T-helper 9 cell (primary cell): ENCODE results near the gene LSAMP.
"Not testable (repeated sequence)": the region's sequence is repeated elsewhere in the genome, so short reads cannot be mapped to it uniquely, and the experiment has no call there.

Experiments used
- DNase-seq: peaks from one replicate; pipeline ENCODE4 v3.0.0-alpha.2; 2020

LSAMP gene

GRCh38 chr3:116233711-116234357, 211.5 kb downstream of the LSAMP start:
- DNase-seq = no peak

DNA sequence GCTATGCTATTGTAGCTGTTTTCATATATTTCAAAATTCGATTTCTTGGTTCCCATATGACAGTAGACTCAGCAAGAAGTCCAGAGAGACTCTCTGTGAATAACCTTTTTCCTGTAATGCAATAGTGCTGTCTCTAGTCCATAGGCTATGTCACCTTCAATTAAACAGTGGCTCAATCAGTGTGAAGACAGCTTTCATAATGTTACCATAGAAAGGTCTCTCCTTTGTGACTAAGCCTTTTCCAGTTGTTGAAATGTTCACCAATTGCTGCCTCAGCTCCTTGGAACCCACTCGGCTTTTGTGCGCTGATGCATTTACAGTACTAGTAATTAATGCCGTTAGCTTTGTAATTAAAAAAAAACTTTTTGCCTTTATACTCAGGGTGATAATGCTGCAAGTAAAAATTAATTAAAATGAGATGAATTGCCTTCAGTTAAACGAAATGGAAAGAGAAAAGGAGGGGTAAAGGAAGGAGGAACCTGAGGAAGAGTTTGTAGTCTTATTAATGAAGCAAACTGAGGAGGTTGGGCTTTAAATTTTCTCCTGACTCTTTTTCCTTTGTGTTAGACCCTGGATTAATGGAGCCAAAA, 214.8 kb downstream of the LSAMP start:
- DNase-seq = no peak

- no peak for DNase-seq
These were observed 219.0 kb downstream of the LSAMP start for GRCh38 chr3:116226266-116226665.

DNA sequence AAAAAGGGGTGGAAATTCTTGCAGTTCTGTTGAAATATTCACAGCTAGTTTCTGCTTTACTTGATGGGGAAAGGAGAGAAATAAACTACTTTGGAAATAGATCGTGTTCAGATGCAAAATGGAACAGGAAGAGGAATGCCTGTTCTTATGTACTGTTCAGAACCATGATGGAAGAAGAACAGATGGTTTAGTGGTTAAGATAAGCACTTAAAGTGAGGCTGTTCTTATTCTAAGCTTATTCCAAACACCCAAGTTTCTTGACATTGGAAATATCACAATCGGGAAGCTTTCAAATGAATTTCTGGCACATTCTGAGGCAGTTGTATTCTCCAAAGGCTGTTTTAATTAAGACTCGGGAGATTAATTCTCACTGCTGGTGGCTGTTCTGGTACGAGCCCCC, 228.5 kb downstream of the LSAMP start:
- DNase-seq = no peak

- DNase-seq = no peak
These were observed 233.4 kb downstream of the LSAMP start for GRCh38 chr3:116211901-116212300.

DNA sequence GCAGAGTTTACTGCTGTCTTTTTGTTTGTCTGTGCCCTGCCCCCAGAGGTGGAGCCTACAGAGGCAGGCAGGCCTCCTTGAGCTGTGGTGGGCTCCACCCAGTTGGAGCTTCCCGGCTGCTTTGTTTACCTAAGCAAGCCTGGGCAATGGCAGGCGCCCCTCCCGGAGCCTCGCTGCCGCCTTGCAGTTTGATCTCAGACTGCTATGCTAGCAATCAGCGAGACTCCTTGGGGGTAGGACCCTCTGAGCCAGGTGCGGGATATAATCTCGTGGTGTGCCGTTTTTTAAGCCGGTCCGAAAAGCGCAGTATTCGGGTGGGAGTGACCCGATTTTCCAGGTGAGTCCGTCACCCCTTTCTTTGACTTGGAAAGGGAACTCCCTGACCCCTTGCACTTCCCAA, 236.5 kb downstream of the LSAMP start:
- DNase-seq = not testable (repeated sequence)

DNA sequence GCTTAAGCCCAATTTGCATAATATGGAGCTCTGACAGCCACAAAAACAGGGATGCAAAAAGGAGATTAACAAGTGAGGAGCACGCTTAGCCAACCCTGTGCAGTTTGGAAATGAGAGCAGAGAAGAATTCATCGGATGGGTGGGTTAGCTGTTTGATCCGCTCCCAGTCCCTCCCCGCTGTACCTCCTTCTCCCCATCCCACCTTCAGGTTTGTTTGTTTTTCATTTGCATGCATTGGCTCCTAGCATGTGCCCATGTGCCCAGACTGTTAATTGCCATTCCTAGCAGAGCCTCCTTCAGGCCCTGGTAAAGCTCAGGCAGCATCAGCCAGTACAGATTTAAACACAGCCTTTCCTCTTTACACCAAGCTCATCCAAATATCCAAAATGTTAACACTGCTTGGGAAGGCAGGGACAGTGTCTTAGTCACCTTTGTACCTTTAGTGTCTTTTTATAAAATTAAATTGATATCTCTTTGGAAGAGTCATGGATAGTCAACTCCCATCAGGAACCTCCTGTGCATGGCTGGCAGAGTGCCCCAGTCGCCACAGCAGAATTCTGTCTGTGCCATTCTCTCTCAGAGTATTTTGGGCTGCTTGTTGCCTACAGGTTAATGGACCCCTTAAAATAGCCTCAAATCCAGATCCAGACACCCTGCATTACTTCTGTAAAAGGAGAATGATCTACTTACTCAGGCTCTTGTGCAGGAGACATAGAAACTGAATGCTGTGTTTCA, 244.2 kb downstream of the LSAMP start:
- no peak for DNase-seq

GRCh38 chr3:116199063-116199462, 246.2 kb downstream of the LSAMP start:
- DNase-seq = no peak

DNA sequence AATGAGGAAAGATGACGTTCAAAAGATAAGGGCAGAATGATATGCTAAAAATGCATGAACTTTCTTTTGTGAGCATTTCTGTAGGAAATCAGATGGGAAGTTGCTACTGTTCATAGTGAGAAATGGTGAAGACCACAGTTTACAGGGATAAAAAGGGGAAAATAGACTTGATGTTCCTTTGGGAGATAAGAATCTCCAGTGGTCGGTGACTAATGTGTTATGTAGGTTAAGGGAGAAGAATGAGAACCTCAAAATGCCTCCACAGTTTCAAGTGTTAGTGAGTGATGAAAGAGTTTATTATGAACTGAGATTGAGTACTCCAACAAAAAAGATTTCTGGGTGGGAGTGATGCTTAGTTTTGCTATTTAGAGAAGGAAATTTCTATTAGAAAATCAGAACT, 247.2 kb downstream of the LSAMP start:
- DNase-seq = no peak

DNA sequence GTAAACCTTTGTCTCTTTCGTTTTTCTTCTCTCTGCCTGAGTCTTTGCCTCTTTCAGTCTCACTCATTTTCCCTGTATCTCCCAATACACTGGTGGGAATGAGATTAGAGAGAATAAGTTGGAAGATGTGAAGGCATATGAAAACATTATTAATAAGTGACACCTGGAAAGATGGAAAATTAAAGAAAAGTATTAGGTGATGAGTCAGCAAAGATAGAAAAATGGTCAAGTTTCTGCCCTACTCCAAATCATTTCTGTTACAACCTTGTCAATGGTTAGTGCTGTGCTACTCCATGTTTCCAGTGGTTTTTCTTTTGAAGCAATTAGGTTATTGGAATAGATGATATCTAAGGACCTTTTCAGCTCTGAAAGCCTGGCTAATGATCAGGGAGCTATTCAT, 252.8 kb downstream of the LSAMP start:
- no peak for DNase-seq

DNA sequence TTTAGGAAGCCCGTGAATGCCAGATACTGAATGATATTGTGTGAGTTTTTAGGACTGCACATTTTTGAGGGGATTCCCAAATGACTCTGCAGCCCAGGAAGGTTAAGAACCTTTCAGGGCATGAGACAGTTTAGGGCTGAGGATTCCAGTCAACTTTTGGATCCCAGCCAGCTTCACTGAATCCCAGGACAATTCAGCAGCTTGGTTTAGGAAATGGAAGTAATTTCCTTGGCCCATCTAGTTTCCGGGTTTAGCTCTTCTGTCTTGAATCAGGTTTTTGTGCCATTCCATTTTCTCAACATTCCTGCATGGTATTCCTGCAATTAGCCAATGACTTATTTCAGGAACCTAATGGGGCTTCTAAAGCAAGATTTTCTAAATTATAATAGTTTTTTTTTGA, 253.9 kb downstream of the LSAMP start:
- DNase-seq = no peak

DNA sequence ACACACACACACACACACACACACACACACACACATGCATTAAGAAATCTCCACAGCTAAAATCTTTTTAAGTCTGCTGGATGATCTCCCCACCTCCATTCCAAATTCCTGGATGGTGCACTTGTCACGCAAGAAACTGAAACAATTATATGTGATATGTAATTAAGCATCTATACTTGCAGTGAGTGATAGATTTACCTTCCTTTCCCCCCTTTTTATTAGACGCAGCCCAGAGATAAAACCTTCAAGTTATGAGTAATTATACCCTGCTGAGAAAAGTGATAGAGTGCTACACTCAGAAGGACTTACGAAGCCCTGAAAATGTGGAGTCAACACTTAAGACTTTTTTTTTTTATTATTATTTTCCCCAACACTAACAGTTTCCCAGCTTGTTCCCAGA, 255.2 kb downstream of the LSAMP start:
- DNase-seq = no peak

GRCh38 chr3:116188231-116188785, 257.0 kb downstream of the LSAMP start:
- DNase-seq = no peak

DNA sequence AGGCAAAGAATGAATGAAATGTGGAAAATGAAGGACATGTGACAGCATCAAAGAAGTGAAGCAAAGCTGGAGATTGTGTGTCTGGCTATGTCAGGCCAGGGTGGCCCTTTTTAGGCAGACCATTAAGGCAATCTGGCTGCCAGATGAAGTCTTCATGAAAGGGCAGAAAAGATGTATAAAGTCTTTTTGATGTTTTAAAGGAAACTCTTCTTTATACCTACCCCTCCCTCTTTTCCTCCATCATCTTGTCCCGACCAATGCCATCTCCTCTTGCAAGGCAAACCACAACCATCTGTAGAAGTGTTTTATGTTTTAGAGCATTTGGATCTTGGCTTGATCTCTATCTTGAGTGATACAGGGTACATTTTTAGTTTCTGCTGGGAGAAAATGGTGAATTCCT, 259.2 kb downstream of the LSAMP start:
- no peak for DNase-seq

- no peak for DNase-seq
These were observed 264.1 kb downstream of the LSAMP start for GRCh38 chr3:116181159-116181558.

DNA sequence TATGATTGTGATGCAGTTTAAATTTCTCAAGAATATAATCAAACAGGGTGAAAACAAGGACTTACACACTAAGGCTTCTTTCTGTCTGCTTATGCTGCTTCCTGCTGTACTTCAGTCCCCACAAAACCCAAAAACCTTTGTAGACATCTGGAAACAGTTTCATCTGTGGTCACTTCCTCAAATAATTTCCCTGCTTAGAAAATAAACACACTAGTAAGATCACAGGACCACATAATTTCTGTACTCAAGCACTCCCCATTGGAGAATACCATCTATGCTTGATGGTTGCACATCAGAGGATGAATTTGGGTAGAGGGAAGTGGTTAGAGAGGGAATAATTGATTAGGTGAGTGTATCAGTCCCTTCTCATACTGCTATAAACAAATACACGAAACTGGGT, 266.2 kb downstream of the LSAMP start:
- no peak for DNase-seq

- DNase-seq = no peak
These were observed 268.2 kb downstream of the LSAMP start for GRCh38 chr3:116176974-116177555.

DNA sequence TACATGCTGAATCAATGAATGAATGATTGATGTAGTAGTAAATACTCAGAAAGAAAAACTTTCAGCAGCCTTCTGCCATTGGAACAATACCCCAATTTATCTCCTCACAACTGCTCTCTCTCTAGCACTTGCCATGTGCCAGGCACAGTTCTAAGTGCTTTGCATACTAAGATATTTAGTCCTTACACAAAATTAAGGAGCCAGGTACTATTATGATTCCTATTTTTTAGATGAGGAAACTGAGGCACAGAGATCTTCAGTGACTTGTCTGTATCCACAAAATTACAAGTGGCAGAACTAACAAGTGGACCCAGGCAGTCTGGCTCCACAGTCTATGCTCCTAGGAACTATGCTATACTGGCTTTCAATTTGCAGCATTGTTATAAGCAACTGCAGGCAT, 279.2 kb downstream of the LSAMP start:
- no peak for DNase-seq

- DNase-seq = no peak
These were observed 279.6 kb downstream of the LSAMP start for GRCh38 chr3:116165641-116166040.

- no peak for DNase-seq
These were observed 280.2 kb downstream of the LSAMP start for GRCh38 chr3:116165135-116165534.

DNA sequence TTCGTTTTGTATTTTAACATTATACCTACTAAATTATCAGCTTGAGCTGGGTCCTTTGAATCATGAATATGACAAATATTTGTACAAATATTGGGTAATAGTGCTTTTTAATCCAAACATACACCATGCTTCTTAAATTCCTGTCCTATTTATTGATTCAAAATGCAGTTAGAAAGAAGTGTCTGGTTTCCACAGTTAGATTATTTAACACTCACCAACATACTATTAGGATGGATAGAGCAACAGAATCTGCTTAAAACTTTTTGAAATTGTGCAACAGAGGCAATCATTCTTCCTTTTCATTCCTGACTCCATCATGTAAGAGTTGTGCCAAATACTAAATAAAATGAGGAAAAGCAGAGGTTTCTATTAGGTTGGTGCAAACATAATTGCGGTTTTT, 281.2 kb downstream of the LSAMP start:
- DNase-seq = no peak

DNA sequence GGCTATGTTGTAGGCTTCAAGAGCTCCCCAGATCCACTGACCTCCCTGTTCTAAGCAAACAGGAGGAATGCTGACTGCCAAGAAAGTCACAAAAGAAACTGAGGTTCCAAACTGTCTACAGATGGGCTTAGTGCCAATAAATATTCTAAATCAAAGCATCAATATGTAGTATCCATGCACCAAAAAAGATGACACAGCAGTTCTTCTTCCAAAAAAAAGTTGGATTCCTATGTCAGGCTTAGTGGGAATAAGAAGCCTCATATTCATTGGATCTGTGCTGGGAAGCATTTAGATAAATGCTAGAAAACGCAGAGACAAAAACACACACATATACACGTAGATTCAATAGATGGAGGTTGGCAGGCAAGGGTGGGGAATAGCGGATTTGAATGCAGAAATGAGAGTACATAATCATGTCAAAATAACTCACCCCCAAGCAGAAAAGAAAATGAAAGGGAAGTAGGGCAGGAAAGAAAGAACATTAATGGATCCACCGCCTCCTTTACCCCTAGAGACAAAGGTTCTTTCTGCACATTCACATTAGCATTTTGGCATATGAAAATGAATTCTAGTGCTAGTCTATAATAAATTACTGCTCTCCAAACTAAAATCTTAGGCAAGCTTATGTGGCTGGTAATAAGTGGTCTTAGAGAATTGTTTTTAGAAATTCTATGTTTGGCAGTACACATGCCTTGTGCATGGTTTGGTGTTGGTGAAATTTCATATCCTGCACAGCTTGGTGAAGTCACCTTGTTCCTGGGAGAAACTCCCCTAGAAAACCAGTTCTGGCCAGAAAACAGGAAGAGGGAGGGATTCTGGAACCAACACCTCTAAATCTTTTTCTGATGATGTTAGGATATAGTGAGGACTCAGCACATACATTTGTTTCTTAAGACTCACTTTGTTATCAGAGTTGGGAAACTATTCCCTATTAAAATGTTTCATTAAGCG, 283.4 kb downstream of the LSAMP start:
- no peak for DNase-seq
